Thyroid gland (tissue), 4 donors: ENCODE data around the gene ZBTB7C.

Experiments
- CTCF ChIP-seq, 6 experiments: fragments of 200-600 bp in 3 of 6; fragments of 450-650 bp in 3 of 6; sonication (generic) in 3 of 6; IDR thresholded peaks; one replicate each; pipeline ENCODE4 v1.5.1; 2016 to 2019; ENCODE audit warnings: antibody characterized with exemption in 6 of 6, mild to moderate bottlenecking in 2 of 6, inconsistent platforms in 1 of 6, moderate library complexity in 1 of 6
- POLR2A ChIP-seq, 2 donors: fragments of 450-650 bp; IDR thresholded peaks; one replicate each; pipeline ENCODE4 v1.6.1; 2017; ENCODE audit warnings: antibody characterized with exemption in 2 of 2, mild to moderate bottlenecking in 2 of 2, moderate library complexity in 1 of 2

- TF ChIP-seq CTCF (IDR thresholded peaks at IDR 0.05) (peak in 1 of 6 experiments; percentile 23), POLR2A (IDR thresholded peaks at IDR 0.05) (no peak)
These were observed 113.4 kb downstream of the ZBTB7C start for GRCh38 chr18:48295586-48296311.
